ENCODE data around the gene CARTPT. TPM values are rescaled to one million over a fixed set of nuclear protein-coding genes. Genes with fewer than 3 reads are reported as not detected.

CARTPT gene
- polyA plus RNA-seq, 1 donor = 8.5 TPM

GRCh38 chr5:71732011-71732410, 12.9 kb downstream of the CARTPT start:
- Histone ChIP-seq H3K36me3 (ENCODE audit: control insufficient read depth, insufficient read depth, low read length) (no peaks in the 10 kb centered on the region), H3K27me3 (ENCODE audit: control insufficient read depth, insufficient read depth, low read length) (peaks cover 4% of the 10 kb centered on the region), H3K27ac (ENCODE audit: low read length) (no peak overlapping the region), H3K9me3 (ENCODE audit: control insufficient read depth, low read depth, low read length) (no peaks in the 10 kb centered on the region), H3K4me1 (ENCODE audit: control insufficient read depth, insufficient read depth, low read length) (no peaks in the 10 kb centered on the region), H3K4me3 (ENCODE audit: low read length) (no peak overlapping the region)
- WGBS (ENCODE audit: insufficient coverage, low lambda C conversion rate) = no CpG with 5 or more reads among the region's 1 CpG
- DNase-seq = no peak

GRCh38 chr5:71734141-71734540, 15.1 kb downstream of the CARTPT start:
- no peak overlapping the region for H3K27ac ChIP-seq (ENCODE audit: low read length)

GRCh38 chr5:71737931-71738539, 19.0 kb downstream of the CARTPT start:
- no peaks in the 10 kb centered on the region for H3K9me3 ChIP-seq (ENCODE audit: control insufficient read depth, low read depth, low read length)
- no peaks in the 10 kb centered on the region for H3K4me1 ChIP-seq (ENCODE audit: control insufficient read depth, insufficient read depth, low read length)
- no peak for DNase-seq
- no peak overlapping the region for H3K4me3 ChIP-seq (ENCODE audit: low read length)
- H3K36me3 ChIP-seq (ENCODE audit: control insufficient read depth, insufficient read depth, low read length) = no peaks in the 10 kb centered on the region
- no peak overlapping the region for H3K27ac ChIP-seq (ENCODE audit: low read length)
- 100% methylated on average over 1 of the region's 7 CpGs for WGBS (ENCODE audit: insufficient coverage, low lambda C conversion rate)
- H3K27me3 ChIP-seq (ENCODE audit: control insufficient read depth, insufficient read depth, low read length) = no peaks in the 10 kb centered on the region

More at GRCh38 chr5:71734141-71734540, 15.1 kb downstream of the CARTPT start:
- H3K4me1 ChIP-seq (ENCODE audit: control insufficient read depth, insufficient read depth, low read length) = no peaks in the 10 kb centered on the region
- H3K36me3 ChIP-seq (ENCODE audit: control insufficient read depth, insufficient read depth, low read length) = no peaks in the 10 kb centered on the region
- peaks cover 4% of the 10 kb centered on the region for H3K27me3 ChIP-seq (ENCODE audit: control insufficient read depth, insufficient read depth, low read length)
- DNase-seq = no peak
- no peak overlapping the region for H3K4me3 ChIP-seq (ENCODE audit: low read length)
- H3K9me3 ChIP-seq (ENCODE audit: control insufficient read depth, low read depth, low read length) = no peaks in the 10 kb centered on the region

- H3K4me1 ChIP-seq (ENCODE audit: control insufficient read depth, insufficient read depth, low read length) = no peaks in the 10 kb centered on the region
- H3K36me3 ChIP-seq (ENCODE audit: control insufficient read depth, insufficient read depth, low read length) = no peaks in the 10 kb centered on the region
- no peaks in the 10 kb centered on the region for H3K27me3 ChIP-seq (ENCODE audit: control insufficient read depth, insufficient read depth, low read length)
- no peak for DNase-seq
- no peak overlapping the region for H3K27ac ChIP-seq (ENCODE audit: low read length)
- no peaks in the 10 kb centered on the region for H3K9me3 ChIP-seq (ENCODE audit: control insufficient read depth, low read depth, low read length)
- WGBS (ENCODE audit: insufficient coverage, low lambda C conversion rate) = 80% methylated on average over 3 of the region's 4 CpGs
- no peak overlapping the region for H3K4me3 ChIP-seq (ENCODE audit: low read length)
Observed at GRCh38 chr5:71738662-71739361, 19.7 kb downstream of the CARTPT start.

- H3K36me3 ChIP-seq (ENCODE audit: control insufficient read depth, insufficient read depth, low read length) = no peaks in the 10 kb centered on the region
- no peak for DNase-seq
- WGBS (ENCODE audit: insufficient coverage, low lambda C conversion rate) = 100% methylated on average over 2 of the region's 8 CpGs
- H3K27ac ChIP-seq (ENCODE audit: low read length) = no peak overlapping the region
- no peaks in the 10 kb centered on the region for H3K27me3 ChIP-seq (ENCODE audit: control insufficient read depth, insufficient read depth, low read length)
- no peaks in the 10 kb centered on the region for H3K9me3 ChIP-seq (ENCODE audit: control insufficient read depth, low read depth, low read length)
- peaks cover 4% of the 10 kb centered on the region for H3K4me1 ChIP-seq (ENCODE audit: control insufficient read depth, insufficient read depth, low read length)
- H3K4me3 ChIP-seq (ENCODE audit: low read length) = no peak overlapping the region
Observed at GRCh38 chr5:71740015-71740753, 21.1 kb downstream of the CARTPT start.

GRCh38 chr5:71743155-71743554, 24.1 kb downstream of the CARTPT start:
- no peak overlapping the region for H3K27ac ChIP-seq (ENCODE audit: low read length)
- H3K36me3 ChIP-seq (ENCODE audit: control insufficient read depth, insufficient read depth, low read length) = no peaks in the 10 kb centered on the region
- H3K27me3 ChIP-seq (ENCODE audit: control insufficient read depth, insufficient read depth, low read length) = no peaks in the 10 kb centered on the region
- no peak overlapping the region for H3K4me3 ChIP-seq (ENCODE audit: low read length)
- no CpG with 5 or more reads among the region's 6 CpGs for WGBS (ENCODE audit: insufficient coverage, low lambda C conversion rate)
- H3K4me1 ChIP-seq (ENCODE audit: control insufficient read depth, insufficient read depth, low read length) = peaks cover 4% of the 10 kb centered on the region
- DNase-seq = no peak
- no peaks in the 10 kb centered on the region for H3K9me3 ChIP-seq (ENCODE audit: control insufficient read depth, low read depth, low read length)

- no peak overlapping the region for H3K27ac ChIP-seq (ENCODE audit: low read length)
- peaks cover 4% of the 10 kb centered on the region for H3K4me1 ChIP-seq (ENCODE audit: control insufficient read depth, insufficient read depth, low read length)
- WGBS (ENCODE audit: insufficient coverage, low lambda C conversion rate) = 0% methylated on average over 3 of the region's 7 CpGs
- H3K9me3 ChIP-seq (ENCODE audit: control insufficient read depth, low read depth, low read length) = no peaks in the 10 kb centered on the region
- H3K4me3 ChIP-seq (ENCODE audit: low read length) = no peak overlapping the region
- no peaks in the 10 kb centered on the region for H3K36me3 ChIP-seq (ENCODE audit: control insufficient read depth, insufficient read depth, low read length)
- DNase-seq = peak in 1 of 2 donors; percentile 72
- no peaks in the 10 kb centered on the region for H3K27me3 ChIP-seq (ENCODE audit: control insufficient read depth, insufficient read depth, low read length)
Observed at GRCh38 chr5:71744009-71744790, 25.1 kb downstream of the CARTPT start.

GRCh38 chr5:71747182-71747581, 28.1 kb downstream of the CARTPT start:
- no peaks in the 10 kb centered on the region for H3K9me3 ChIP-seq (ENCODE audit: control insufficient read depth, low read depth, low read length)
- DNase-seq = no peak
- no peak overlapping the region for H3K4me3 ChIP-seq (ENCODE audit: low read length)
- no peak overlapping the region for H3K27ac ChIP-seq (ENCODE audit: low read length)
- H3K27me3 ChIP-seq (ENCODE audit: control insufficient read depth, insufficient read depth, low read length) = no peaks in the 10 kb centered on the region
- peaks cover 4% of the 10 kb centered on the region for H3K4me1 ChIP-seq (ENCODE audit: control insufficient read depth, insufficient read depth, low read length)
- no peaks in the 10 kb centered on the region for H3K36me3 ChIP-seq (ENCODE audit: control insufficient read depth, insufficient read depth, low read length)
- WGBS (ENCODE audit: insufficient coverage, low lambda C conversion rate) = no CpG with 5 or more reads among the region's 3 CpGs

GRCh38 chr5:71748360-71748759, 29.3 kb downstream of the CARTPT start:
- H3K4me1 ChIP-seq (ENCODE audit: control insufficient read depth, insufficient read depth, low read length) = peaks cover 4% of the 10 kb centered on the region
- peak in 1 of 2 donors; percentile 40 for DNase-seq
- H3K27ac ChIP-seq (ENCODE audit: low read length) = no peak overlapping the region
- no CpG with 5 or more reads among the region's 11 CpGs for WGBS (ENCODE audit: insufficient coverage, low lambda C conversion rate)
- no peaks in the 10 kb centered on the region for H3K27me3 ChIP-seq (ENCODE audit: control insufficient read depth, insufficient read depth, low read length)
- no peak overlapping the region for H3K4me3 ChIP-seq (ENCODE audit: low read length)
- no peaks in the 10 kb centered on the region for H3K9me3 ChIP-seq (ENCODE audit: control insufficient read depth, low read depth, low read length)
- no peaks in the 10 kb centered on the region for H3K36me3 ChIP-seq (ENCODE audit: control insufficient read depth, insufficient read depth, low read length)

GRCh38 chr5:71751422-71751821, 32.3 kb downstream of the CARTPT start:
- H3K27me3 ChIP-seq (ENCODE audit: control insufficient read depth, insufficient read depth, low read length) = no peaks in the 10 kb centered on the region
- WGBS (ENCODE audit: insufficient coverage, low lambda C conversion rate) = no CpG with 5 or more reads among the region's 4 CpGs

More at GRCh38 chr5:71751422-71751821, 32.3 kb downstream of the CARTPT start:
- DNase-seq = no peak
- Histone ChIP-seq H3K36me3 (ENCODE audit: control insufficient read depth, insufficient read depth, low read length) (no peaks in the 10 kb centered on the region), H3K4me1 (ENCODE audit: control insufficient read depth, insufficient read depth, low read length) (no peaks in the 10 kb centered on the region), H3K9me3 (ENCODE audit: control insufficient read depth, low read depth, low read length) (no peaks in the 10 kb centered on the region), H3K4me3 (ENCODE audit: low read length) (no peak overlapping the region), H3K27ac (ENCODE audit: low read length) (no peak overlapping the region)
